Fibroblast of lung (primary cell): ENCODE results near the gene PRAF2. TPM values are rescaled to one million over a fixed set of nuclear protein-coding genes. Genes with fewer than 3 reads are reported as not detected.

Experiments used
- DNase-seq, 2 donors: peaks; one replicate each; pipeline versions ENCODE4 v3.0.0 to v3.0.0-alpha.2; 2010; ENCODE audit warnings: low read depth in 2 of 2
- H2AFZ ChIP-seq: 2 replicates; pipeline ENCODE4 v1.5.1; 2012; ENCODE audit warnings: low read length, control low read depth, inconsistent platforms
- H3K27ac ChIP-seq: 2 replicates; pipeline ENCODE4 v1.5.1; 2011; ENCODE audit warnings: low read length, control low read depth; ENCODE audit not compliant: insufficient read depth
- H3K27me3 ChIP-seq: 2 replicates; pipeline ENCODE4 v1.5.1; 2011; ENCODE audit warnings: mild to moderate bottlenecking, low read length; ENCODE audit not compliant: control insufficient read depth, insufficient read depth
- H3K36me3 ChIP-seq: 2 replicates; pipeline ENCODE4 v1.5.1; 2011; ENCODE audit warnings: low read length; ENCODE audit not compliant: control insufficient read depth, insufficient read depth
- H3K4me1 ChIP-seq: 2 replicates; pipeline ENCODE4 v1.5.1; 2011; ENCODE audit warnings: low read length; ENCODE audit not compliant: control insufficient read depth, insufficient read depth; ENCODE audit errors: extremely low read depth
- H3K4me2 ChIP-seq: 2 replicates; pipeline ENCODE4 v1.5.1; 2011; ENCODE audit warnings: low read length, control low read depth; ENCODE audit not compliant: insufficient read depth; ENCODE audit errors: extremely low read depth
- H3K4me3 ChIP-seq, 4 experiments: fragments of 200-600 bp in 1 of 4; sonication (generic) in 1 of 4; replicated peaks in 1 of 4; 2 replicates each; pipeline ENCODE4 v1.5.1; 2011 to 2016; ENCODE audit warnings: low read length in 4 of 4, low read depth in 3 of 4, mild to moderate bottlenecking in 3 of 4, control low read depth in 2 of 4, inconsistent platforms in 1 of 4, mixed read lengths in 1 of 4; ENCODE audit not compliant: insufficient read depth in 1 of 4; ENCODE audit errors: control extremely low read depth in 1 of 4
- H3K79me2 ChIP-seq: 2 replicates; pipeline ENCODE4 v1.5.1; 2012; ENCODE audit warnings: mild to moderate bottlenecking, low read length, inconsistent platforms; ENCODE audit not compliant: control insufficient read depth, insufficient read depth
- H3K9ac ChIP-seq: 2 replicates; pipeline ENCODE4 v1.5.1; 2011; ENCODE audit warnings: mild to moderate bottlenecking, low read length, control low read depth; ENCODE audit not compliant: insufficient read depth
- H3K9me3 ChIP-seq: 2 replicates; pipeline ENCODE4 v1.5.1; 2012; ENCODE audit warnings: low read depth, low read length; ENCODE audit not compliant: control insufficient read depth, insufficient read depth
- H4K20me1 ChIP-seq: 2 replicates; pipeline ENCODE4 v1.5.1; 2011; ENCODE audit warnings: low read length; ENCODE audit not compliant: control insufficient read depth, insufficient read depth; ENCODE audit errors: extremely low read depth
- CTCF ChIP-seq, 2 donors: IDR thresholded peaks in 1 of 2; conservative IDR thresholded peaks in 1 of 2; 1 replicate in 1 of 2; 2 replicates in 1 of 2; pipeline ENCODE4 v1.5.1; 2011 to 2012; ENCODE audit warnings: low read length in 2 of 2, control low read depth in 1 of 2, inconsistent platforms in 1 of 2, low read depth in 1 of 2, mild to moderate bottlenecking in 1 of 2
- EZH2 ChIP-seq: IDR thresholded peaks from 2 replicates; pipeline ENCODE4 v1.5.1; 2012; ENCODE audit warnings: low read length, control low read depth, mild to moderate bottlenecking; ENCODE audit errors: missing control alignments
- polyA plus RNA-seq, 2 donors: library from polyadenylated mRNA; depleted of rRNA in 1 of 2; stranded (reverse) in 1 of 2; unstranded in 1 of 2; fragments of >200 nt; gene quantifications; 2 replicates each; pipeline ENCODE4 v1.2.1, GENCODE V29; 2011 to 2012; ENCODE audit warnings: missing spikeins in 1 of 2
- total RNA-seq: library from RNA; depleted of rRNA; stranded (reverse); fragments of >200 nt; gene quantifications from 2 replicates; pipeline ENCODE4 v1.2.1, GENCODE V29; 2014

The PRAF2 gene
- total and polyA plus RNA-seq, 2 donors (not counting 1 experiment from before 2014, with no cell fraction given): 11.9 to 33.1 TPM

GRCh38 chrX:49096419-49096818, 22.6 kb upstream of the PRAF2 start:
- H3K4me3 ChIP-seq: no peak overlapping the region
- no peaks in the 10 kb centered on the region for H3K4me1 ChIP-seq
- H3K27ac ChIP-seq: no peak overlapping the region
- H3K36me3 ChIP-seq: no peaks in the 10 kb centered on the region
- H3K27me3 ChIP-seq: no peaks in the 10 kb centered on the region
- H3K9ac ChIP-seq: no peak overlapping the region
- no peaks in the 10 kb centered on the region for H3K79me2 ChIP-seq
- H3K9me3 ChIP-seq: no peaks in the 10 kb centered on the region
- TF ChIP-seq CTCF (conservative IDR thresholded peaks at IDR 0.05 in 1 of 2, IDR thresholded peaks at IDR 0.05 in 1 of 2; ENCODE audit: low read depth in 1 of 2, low read length in 2 of 2): no peak
- no peak for TF ChIP-seq EZH2
- no peak overlapping the region for H2AFZ ChIP-seq
- no peaks in the 10 kb centered on the region for H4K20me1 ChIP-seq
- no peak overlapping the region for H3K4me2 ChIP-seq
- no peak for DNase-seq

- no peak for DNase-seq
These were observed 15.8 kb upstream of the PRAF2 start for GRCh38 chrX:49089553-49089952.

GRCh38 chrX:49082271-49082871, 8.6 kb upstream of the PRAF2 start:
- Histone ChIP-seq H3K27me3 (no peaks in the 10 kb centered on the region), H2AFZ (no peak overlapping the region), H3K9ac (no peak overlapping the region), H4K20me1 (no peaks in the 10 kb centered on the region), H3K27ac (no peak overlapping the region), H3K4me2 (no peak overlapping the region), H3K4me3 (no peak overlapping the region), H3K9me3 (no peaks in the 10 kb centered on the region), H3K36me3 (no peaks in the 10 kb centered on the region), H3K4me1 (no peaks in the 10 kb centered on the region), H3K79me2 (no peaks in the 10 kb centered on the region)
- DNase-seq: no peak
- TF ChIP-seq EZH2 (no peak), CTCF (conservative IDR thresholded peaks at IDR 0.05 in 1 of 2, IDR thresholded peaks at IDR 0.05 in 1 of 2; ENCODE audit: low read depth in 1 of 2, low read length in 2 of 2) (no peak)

More at GRCh38 chrX:49089553-49089952, 15.8 kb upstream of the PRAF2 start:
- no peak overlapping the region for H3K9ac ChIP-seq
- H3K27ac ChIP-seq: no peak overlapping the region
- H3K9me3 ChIP-seq: no peaks in the 10 kb centered on the region
- no peaks in the 10 kb centered on the region for H3K79me2 ChIP-seq
- no peaks in the 10 kb centered on the region for H4K20me1 ChIP-seq
- no peak overlapping the region for H2AFZ ChIP-seq
- H3K4me1 ChIP-seq: no peaks in the 10 kb centered on the region
- no peak overlapping the region for H3K4me3 ChIP-seq
- H3K4me2 ChIP-seq: no peak overlapping the region
- no peaks in the 10 kb centered on the region for H3K27me3 ChIP-seq
- H3K36me3 ChIP-seq: no peaks in the 10 kb centered on the region
- TF ChIP-seq CTCF (conservative IDR thresholded peaks at IDR 0.05 in 1 of 2, IDR thresholded peaks at IDR 0.05 in 1 of 2; ENCODE audit: low read depth in 1 of 2, low read length in 2 of 2) (no peak), EZH2 (no peak)
